Effector memory CD4-positive, alpha-beta T cell (primary cell): Measurements from ENCODE around the gene GRK4.
"Not testable (repeated sequence)": the region's sequence is repeated elsewhere in the genome, so short reads cannot be mapped to it uniquely, and the experiment has no call there.

ENCODE experiments used
- DNase-seq, 3 donors: peaks; one replicate each; pipeline ENCODE4 v3.0.0-alpha.2; 2020
- H3K27ac ChIP-seq: 2 replicates; pipeline ENCODE4 v1.7.0; 2013; ENCODE audit warnings: mild to moderate bottlenecking, low read length, moderate library complexity; ENCODE audit not compliant: insufficient read depth, poor library complexity, severe bottlenecking
- H3K27me3 ChIP-seq: replicated peaks from 2 replicates; pipeline ENCODE4 v1.7.0; 2013; ENCODE audit warnings: mild to moderate bottlenecking, low read length; ENCODE audit not compliant: insufficient read depth, control insufficient read depth, poor library complexity, severe bottlenecking
- H3K36me3 ChIP-seq: 2 replicates; pipeline ENCODE4 v1.7.0; 2013; ENCODE audit warnings: mild to moderate bottlenecking, low read length, moderate library complexity; ENCODE audit not compliant: control insufficient read depth, insufficient read depth
- H3K4me1 ChIP-seq: 2 replicates; pipeline ENCODE4 v1.7.0; 2013; ENCODE audit warnings: low read length, mild to moderate bottlenecking; ENCODE audit not compliant: control insufficient read depth, insufficient read depth, poor library complexity, severe bottlenecking
- H3K4me3 ChIP-seq: 2 replicates; pipeline ENCODE4 v1.7.0; 2013; ENCODE audit warnings: low read length, low read depth, mild to moderate bottlenecking; ENCODE audit not compliant: insufficient read depth, poor library complexity, severe bottlenecking
- H3K9me3 ChIP-seq: 2 replicates; pipeline ENCODE4 v1.7.0; 2013; ENCODE audit warnings: mild to moderate bottlenecking, low read length, moderate library complexity; ENCODE audit not compliant: control insufficient read depth

GRK4 gene

DNA sequence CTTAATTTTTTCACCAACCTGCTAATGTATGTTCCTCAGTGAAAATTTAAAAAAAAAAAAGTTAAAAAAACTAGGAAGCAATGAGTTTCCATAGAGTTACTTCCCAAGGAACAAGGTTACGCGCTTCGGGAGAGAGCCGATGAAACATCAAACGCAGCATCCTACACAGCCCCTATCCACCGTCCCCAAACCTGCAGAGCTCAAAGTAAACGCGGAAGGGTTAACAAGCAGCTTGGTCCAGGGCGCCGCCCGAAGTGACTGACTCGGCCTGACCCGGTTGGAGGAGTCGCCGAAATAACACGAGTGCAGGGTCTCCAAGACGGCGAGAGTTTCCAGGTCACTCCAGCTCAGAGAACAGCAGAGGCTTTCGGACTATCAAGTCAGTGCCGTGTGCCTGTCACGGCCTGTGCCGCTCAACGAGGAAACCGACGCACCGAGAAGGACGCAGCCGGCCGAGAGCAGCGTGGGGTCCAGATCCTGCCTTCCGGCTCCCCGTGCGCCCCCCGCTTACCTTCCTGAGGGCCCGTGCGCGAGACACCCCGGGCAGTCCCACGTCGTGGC, 677 bp upstream of the GRK4 start:
- Histone ChIP-seq H3K4me3 (peak overlapping the region; percentile 78), H3K36me3 (peaks cover 9% of the 10 kb centered on the region), H3K9me3 (no peaks in the 10 kb centered on the region), H3K27me3 (no peaks in the 10 kb centered on the region), H3K27ac (peak overlapping the region; percentile 83), H3K4me1 (peaks cover 15% of the 10 kb centered on the region)
- peak in 1 of 3 donors; percentile 22 for DNase-seq

DNA sequence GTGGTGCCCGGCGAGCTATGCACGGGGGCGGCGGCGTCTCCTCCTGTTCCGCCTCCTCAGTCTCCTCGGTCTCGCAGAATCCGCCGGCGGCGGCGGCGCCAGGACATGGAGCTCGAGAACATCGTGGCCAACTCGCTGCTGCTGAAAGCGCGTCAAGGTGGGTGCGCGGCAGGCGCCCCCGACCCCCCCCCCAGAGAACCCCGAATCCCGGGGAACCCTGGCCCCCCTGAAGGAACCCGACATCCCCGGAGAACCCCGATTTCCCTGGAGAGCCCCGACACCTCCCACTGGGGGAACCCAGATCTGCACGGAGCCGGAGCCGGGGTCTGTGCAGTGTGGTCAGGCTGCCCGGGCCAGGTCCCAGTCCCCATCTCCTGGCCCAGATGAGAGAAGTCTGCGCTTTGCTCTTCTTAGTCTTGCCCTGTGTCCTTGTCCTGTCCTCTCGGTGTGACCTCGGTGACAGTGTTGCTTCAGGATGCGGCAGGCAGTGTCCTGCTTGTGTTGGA, 648 bp downstream of the GRK4 start:
- H3K27ac ChIP-seq, result peak overlapping the region; percentile 66
- H3K27me3 ChIP-seq, result no peaks in the 10 kb centered on the region
- no peaks in the 10 kb centered on the region for H3K36me3 ChIP-seq
- no peaks in the 10 kb centered on the region for H3K9me3 ChIP-seq
- DNase-seq, result no peak
- peak overlapping the region; percentile 78 for H3K4me3 ChIP-seq
- H3K4me1 ChIP-seq, result peaks cover 15% of the 10 kb centered on the region

DNA sequence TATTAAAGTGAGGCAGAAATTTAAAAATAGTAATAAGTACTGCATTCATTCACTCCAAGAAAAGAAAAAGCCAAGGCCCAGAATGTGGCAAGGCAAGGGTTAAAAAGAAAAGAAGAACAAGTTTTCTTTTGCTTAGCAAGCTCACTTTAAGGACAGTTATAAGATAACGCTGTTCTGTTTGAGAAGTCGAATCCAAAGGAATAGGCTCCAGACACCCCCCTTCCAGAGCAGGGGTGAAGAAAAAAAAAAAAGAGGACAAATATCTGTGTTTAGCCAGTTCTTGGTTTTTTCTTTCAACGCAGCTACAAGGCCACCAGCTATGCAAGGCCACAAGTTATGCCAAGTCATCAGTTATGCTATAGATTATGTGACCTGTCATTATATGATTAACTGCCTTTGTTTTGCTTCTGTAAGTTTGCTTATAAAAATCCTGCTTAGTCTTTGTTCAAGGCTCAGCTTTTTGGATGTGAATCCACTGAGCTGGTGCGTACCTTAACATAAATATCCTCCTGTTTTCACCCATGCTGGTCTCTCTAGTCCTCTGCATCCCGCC, 1.4 kb downstream of the GRK4 start:
- Histone ChIP-seq H3K27ac (no peak overlapping the region), H3K9me3 (no peaks in the 10 kb centered on the region), H3K27me3 (no peaks in the 10 kb centered on the region), H3K36me3 (no peaks in the 10 kb centered on the region), H3K4me1 (peaks cover 15% of the 10 kb centered on the region), H3K4me3 (no peak overlapping the region)
- no peak for DNase-seq

DNA sequence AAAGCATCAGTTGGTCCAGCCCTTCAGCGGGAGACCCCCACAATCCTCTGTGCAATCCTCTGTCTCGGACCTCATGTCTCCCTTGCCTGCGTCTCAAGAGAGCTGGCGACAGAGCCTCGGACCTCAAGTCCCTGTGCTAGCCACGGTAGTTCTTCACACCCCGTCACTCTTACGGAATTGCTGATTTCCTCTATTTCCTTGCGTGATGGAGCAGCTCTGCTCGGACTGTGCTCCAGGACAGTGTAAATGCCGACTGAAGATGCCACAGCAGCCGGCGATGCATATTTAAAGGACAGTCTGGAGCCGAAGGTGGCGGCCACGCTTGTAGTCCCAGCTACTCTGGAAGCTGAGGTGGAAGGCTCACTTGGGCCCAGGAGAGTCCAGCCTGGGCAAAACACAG, 1.9 kb downstream of the GRK4 start:
- Histone ChIP-seq H3K4me3 (no peak overlapping the region), H3K27me3 (no peaks in the 10 kb centered on the region), H3K9me3 (no peaks in the 10 kb centered on the region), H3K36me3 (no peaks in the 10 kb centered on the region), H3K27ac (no peak overlapping the region), H3K4me1 (peaks cover 15% of the 10 kb centered on the region)
- DNase-seq, result no peak

DNA sequence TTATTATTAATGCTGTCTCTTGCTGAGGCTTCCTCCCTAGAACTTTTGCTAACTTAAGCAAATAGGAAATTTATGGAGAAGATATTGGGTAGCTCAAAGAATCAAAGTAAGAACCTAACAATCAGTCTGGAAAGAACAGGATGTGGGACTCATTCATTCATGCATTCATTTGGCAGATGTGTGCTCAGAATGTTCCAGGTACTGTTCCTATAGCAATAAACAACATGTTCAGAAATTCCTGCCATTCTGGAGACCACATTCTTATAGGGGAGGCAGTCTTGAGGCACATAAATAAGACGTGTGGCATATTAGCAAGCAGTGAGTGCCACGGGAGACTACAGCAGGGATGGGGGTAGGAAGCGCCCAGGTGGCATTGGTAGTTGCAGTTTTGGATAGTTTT, 5.0 kb downstream of the GRK4 start:
- H3K4me3 ChIP-seq, result no peak overlapping the region
- H3K27ac ChIP-seq, result no peak overlapping the region
- H3K36me3 ChIP-seq, result no peaks in the 10 kb centered on the region
- no peaks in the 10 kb centered on the region for H3K27me3 ChIP-seq
- no peaks in the 10 kb centered on the region for H3K9me3 ChIP-seq
- peaks cover 7% of the 10 kb centered on the region for H3K4me1 ChIP-seq
- DNase-seq, result no peak

DNA sequence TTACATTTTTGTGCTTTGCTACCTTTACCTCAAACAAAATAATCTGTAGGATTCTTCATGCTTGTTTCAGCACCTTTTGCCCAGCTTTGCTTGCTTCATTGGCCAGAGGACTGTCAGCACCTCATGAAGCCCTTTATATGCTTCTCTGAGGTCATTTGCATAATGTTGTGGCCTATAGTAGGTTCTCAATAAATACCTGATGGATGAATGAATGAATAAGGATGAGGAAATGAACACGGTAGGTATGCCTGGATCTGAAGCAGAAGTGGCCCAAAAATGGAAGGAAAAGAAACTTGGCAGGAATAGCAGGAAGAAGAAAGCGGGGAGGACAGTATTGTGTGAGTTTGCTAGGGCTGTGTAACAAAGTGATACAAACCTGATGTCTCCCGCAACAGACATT, 7.9 kb downstream of the GRK4 start:
- DNase-seq, result no peak
- Histone ChIP-seq H3K27ac (no peak overlapping the region), H3K36me3 (no peaks in the 10 kb centered on the region), H3K9me3 (no peaks in the 10 kb centered on the region), H3K27me3 (no peaks in the 10 kb centered on the region), H3K4me1 (no peaks in the 10 kb centered on the region), H3K4me3 (no peak overlapping the region)

DNA sequence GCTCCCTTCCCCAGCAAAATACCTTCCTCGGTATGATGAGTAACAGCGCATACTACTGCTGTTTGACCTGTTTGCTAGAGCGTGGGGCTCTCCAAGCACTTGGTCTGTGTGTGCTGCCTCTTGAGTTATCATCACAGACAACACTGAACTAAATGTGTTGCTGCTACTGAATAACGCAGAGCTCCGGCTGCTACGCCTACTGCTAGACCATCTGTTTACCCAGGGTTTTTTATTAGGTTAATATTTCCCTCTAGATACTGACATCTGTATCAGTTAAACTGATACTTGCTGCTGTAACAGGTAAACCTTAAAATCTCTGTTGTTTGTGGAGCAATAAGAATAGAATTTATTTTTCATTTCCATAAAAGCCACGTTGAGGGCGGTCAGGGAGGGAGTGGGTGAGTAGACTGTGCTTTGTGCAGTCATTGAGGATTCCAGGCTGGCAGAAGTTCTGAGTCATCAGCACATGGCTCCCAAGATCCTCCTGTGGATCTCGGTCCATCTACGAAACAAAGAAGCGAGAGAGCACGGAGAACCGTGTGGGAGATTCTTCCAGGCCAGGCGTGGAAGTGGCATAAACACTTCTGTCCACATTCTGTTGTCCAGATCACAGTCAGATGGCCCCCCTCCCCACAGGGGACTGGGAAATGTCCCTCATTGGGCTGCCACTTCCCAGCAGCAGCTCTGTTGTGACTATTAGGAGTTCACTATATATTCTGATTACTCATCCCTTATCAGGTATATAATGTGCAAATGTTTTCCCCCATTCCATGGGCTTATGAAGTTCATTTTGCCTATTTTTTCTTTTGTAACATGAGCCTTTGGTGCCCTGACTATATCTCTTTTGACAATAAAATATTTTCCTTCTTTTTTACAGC, 14.1 kb downstream of the GRK4 start:
- no peak overlapping the region for H3K4me3 ChIP-seq
- H3K36me3 ChIP-seq, result no peaks in the 10 kb centered on the region
- H3K9me3 ChIP-seq, result no peaks in the 10 kb centered on the region
- H3K4me1 ChIP-seq, result no peaks in the 10 kb centered on the region
- H3K27me3 ChIP-seq, result no peaks in the 10 kb centered on the region
- H3K27ac ChIP-seq, result no peak overlapping the region
- DNase-seq, result no peak

DNA sequence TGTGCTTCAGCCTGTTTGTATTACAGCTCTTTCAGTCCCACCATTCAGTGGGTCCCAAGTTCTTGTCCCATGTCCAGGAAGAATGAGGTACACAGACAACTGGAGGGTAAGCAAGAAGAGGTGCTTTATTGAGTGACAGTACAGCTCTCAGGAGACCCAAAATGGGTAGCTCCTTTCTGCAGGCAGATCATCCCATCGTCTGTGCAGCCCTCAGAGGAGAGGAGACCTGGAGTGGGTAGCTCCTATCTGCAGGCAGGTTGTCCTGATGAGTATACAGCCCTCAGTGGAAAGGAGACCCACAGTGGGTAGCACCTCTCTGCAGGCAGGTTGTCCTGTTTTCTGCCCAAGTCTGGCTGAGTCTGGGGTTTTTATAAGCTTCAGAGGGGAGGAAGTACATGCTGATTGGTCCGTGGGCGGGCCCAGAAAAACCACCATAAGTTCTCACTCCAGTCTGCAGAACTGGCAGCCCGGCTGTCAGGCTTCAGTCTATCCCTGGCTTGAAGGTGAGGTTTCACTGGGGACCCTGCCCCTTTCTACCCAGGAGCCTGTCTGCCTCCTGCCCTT, 18.0 kb downstream of the GRK4 start:
- no peak for DNase-seq
- Histone ChIP-seq H3K9me3 (no peaks in the 10 kb centered on the region), H3K36me3 (no peaks in the 10 kb centered on the region), H3K27ac (no peak overlapping the region), H3K4me3 (no peak overlapping the region), H3K4me1 (no peaks in the 10 kb centered on the region), H3K27me3 (no peaks in the 10 kb centered on the region)

DNA sequence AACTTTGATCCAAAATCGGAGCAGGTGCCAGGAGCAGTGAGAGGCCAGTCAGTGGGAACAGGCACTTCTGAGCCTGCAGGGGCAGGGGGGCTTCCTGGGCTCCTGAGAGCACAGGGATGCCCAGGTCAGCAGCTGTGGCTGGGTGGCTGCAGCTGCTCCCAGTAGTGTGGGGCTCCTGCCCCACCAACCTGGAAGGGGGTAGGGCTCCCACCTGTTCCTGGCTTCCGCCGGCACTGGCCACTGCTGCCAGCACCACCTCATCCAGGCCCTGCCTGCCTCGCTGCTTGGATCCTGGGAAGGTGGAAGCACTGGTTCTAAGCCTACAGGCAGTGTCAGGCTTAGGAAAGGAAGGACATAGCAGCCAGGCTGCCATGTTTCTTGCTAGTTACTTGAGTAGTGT, 18.6 kb downstream of the GRK4 start:
- no peaks in the 10 kb centered on the region for H3K9me3 ChIP-seq
- no peaks in the 10 kb centered on the region for H3K36me3 ChIP-seq
- H3K27ac ChIP-seq, result no peak overlapping the region
- H3K4me1 ChIP-seq, result no peaks in the 10 kb centered on the region
- H3K27me3 ChIP-seq, result no peaks in the 10 kb centered on the region
- no peak overlapping the region for H3K4me3 ChIP-seq
- no peak for DNase-seq

DNA sequence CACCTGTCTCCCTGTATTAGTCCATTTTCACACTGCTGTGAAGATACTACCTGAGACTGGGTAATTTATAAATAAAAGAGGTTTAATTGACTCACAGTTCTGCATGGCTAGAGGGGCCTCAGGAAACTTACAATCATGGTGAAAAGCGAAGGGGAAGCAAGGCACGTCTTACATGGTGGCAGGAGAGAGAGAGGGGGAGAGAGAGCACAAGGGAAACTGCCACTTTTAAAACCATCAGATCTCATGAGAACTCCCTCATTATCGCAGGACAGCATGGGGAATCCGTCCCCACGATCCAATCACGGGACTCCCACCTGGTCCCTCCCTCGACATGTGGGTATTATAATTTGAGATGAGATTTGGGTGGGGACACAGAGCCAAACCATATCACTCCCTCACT, 20.3 kb downstream of the GRK4 start:
- H3K27ac ChIP-seq, DNase-seq, H3K4me1 ChIP-seq, H3K27me3 ChIP-seq, H3K9me3 ChIP-seq, H3K4me3 ChIP-seq, H3K36me3 ChIP-seq: not testable (repeated sequence)
